OCI-LY7 (cell line): ENCODE results near the gene RNF220. TPM values are rescaled to one million over a fixed set of nuclear protein-coding genes. Genes with fewer than 3 reads are reported as not detected.

Source experiments
- BruUV-seq: library from RNA; stranded (reverse); fragments of 400-500 nt; replicated peaks from 2 replicates; lab custom pipeline; 2021; lab: Mats Ljungman, UMichigan
- CTCF ChIA-PET: fragments of 300-600 bp; sonication (Branson Sonifier 250); formaldehyde crosslinking; loops from one replicate; lab custom pipeline; 2022; ENCODE audit warnings: antibody characterized with exemption; ENCODE audit not compliant: unreplicated experiment; lab: Charles Lee
- POLR2A ChIA-PET: fragments of 300-600 bp; sonication (Branson Sonifier 250); formaldehyde crosslinking; loops from one replicate; lab custom pipeline; 2022; ENCODE audit warnings: antibody characterized with exemption; lab: Charles Lee
- DNase-seq: peaks from one replicate; pipeline ENCODE4 v3.0.0-alpha.2; 2015; ENCODE audit warnings: low spot score
- H2AFZ ChIP-seq: fragments of 200-600 bp; sonication (generic), shearing (Covaris generic); 2 replicates; pipeline ENCODE4 v1.6.1; 2014; ENCODE audit warnings: mild to moderate bottlenecking, antibody characterized with exemption, low read length, moderate library complexity
- H3K27ac ChIP-seq: fragments of 200-600 bp; sonication (generic); 2 replicates; pipeline ENCODE4 v1.5.1; 2014; ENCODE audit warnings: mixed run types, low read depth, mild to moderate bottlenecking, moderate library complexity, low read length, inconsistent platforms; ENCODE audit not compliant: poor library complexity, severe bottlenecking
- H3K36me3 ChIP-seq: fragments of 200-600 bp; sonication (generic); 2 replicates; pipeline ENCODE4 v1.6.1; 2014; ENCODE audit warnings: mild to moderate bottlenecking, antibody characterized with exemption, low read length, moderate library complexity, mixed read lengths; ENCODE audit not compliant: insufficient read depth
- H3K4me1 ChIP-seq: fragments of 200-600 bp; sonication (generic); 2 replicates; pipeline ENCODE4 v1.5.1; 2014; ENCODE audit warnings: mild to moderate bottlenecking, low read length; ENCODE audit not compliant: insufficient read depth, poor library complexity, severe bottlenecking
- H3K4me2 ChIP-seq: fragments of 200-600 bp; sonication (generic); 2 replicates; pipeline ENCODE4 v1.6.1; 2014; ENCODE audit warnings: mild to moderate bottlenecking, low read length
- H3K4me3 ChIP-seq: fragments of 200-600 bp; sonication (generic); 2 replicates; pipeline ENCODE4 v1.5.1; 2014; ENCODE audit warnings: mild to moderate bottlenecking, low read depth, low read length; ENCODE audit not compliant: poor library complexity, severe bottlenecking
- H3K79me2 ChIP-seq: fragments of 200-600 bp; sonication (generic); 2 replicates; pipeline ENCODE4 v1.6.1; 2016; ENCODE audit warnings: low read depth, mild to moderate bottlenecking, low read length, moderate library complexity, mixed read lengths; ENCODE audit not compliant: insufficient read depth
- H3K9me2 ChIP-seq: fragments of 200-600 bp; sonication (generic); 2 replicates; pipeline ENCODE4 v1.6.1; 2016; ENCODE audit warnings: mild to moderate bottlenecking, low read length, mixed read lengths; ENCODE audit not compliant: insufficient read depth
- H3K9me3 ChIP-seq: fragments of 200-600 bp; sonication (generic); 2 replicates; pipeline ENCODE4 v1.6.1; 2014; ENCODE audit warnings: mild to moderate bottlenecking, mixed run types, low read length, mixed read lengths
- H4K20me1 ChIP-seq: fragments of 200-600 bp; sonication (generic); 2 replicates; pipeline ENCODE4 v1.6.1; 2014; ENCODE audit warnings: mild to moderate bottlenecking, antibody characterized with exemption, low read length, moderate library complexity, mixed read lengths; ENCODE audit not compliant: insufficient read depth
- EZH2phosphoT487 ChIP-seq: fragments of 200-600 bp; sonication (generic); IDR thresholded peaks from 2 replicates; pipeline ENCODE4 v1.6.1; 2018; ENCODE audit warnings: low read depth, borderline replicate concordance, mild to moderate bottlenecking, mixed run types, antibody characterized with exemption, low read length, moderate library complexity, mixed read lengths
- intact Hi-C: fragments of 100-400 bp; cut with micrococcal nuclease; formaldehyde crosslinking; loops from one replicate; pipeline ENCODE4 v1.10.0; 2022; ENCODE audit not compliant: unreplicated experiment
- total RNA-seq, 2 experiments: library from RNA; depleted of rRNA in 1 of 2; stranded (reverse); fragments of >200 nt in 1 of 2; shearing (Covaris generic) in 1 of 2; gene quantifications; 2 replicates each; pipeline ENCODE4 v1.2.3, GENCODE V29; 2014 to 2022
- TF ChIP-seq, protein P1 (sequence below): fragments of 200-600 bp; sonication (generic); conservative IDR thresholded peaks from 2 replicates; pipeline ENCODE4 v1.5.1; 2014; ENCODE audit warnings: mild to moderate bottlenecking, antibody characterized with exemption, low read length, moderate library complexity, mixed read lengths

The RNF220 gene
- total RNA-seq, 2 experiments from 2014 or later, result 82.3 to 85.5 TPM

DNA sequence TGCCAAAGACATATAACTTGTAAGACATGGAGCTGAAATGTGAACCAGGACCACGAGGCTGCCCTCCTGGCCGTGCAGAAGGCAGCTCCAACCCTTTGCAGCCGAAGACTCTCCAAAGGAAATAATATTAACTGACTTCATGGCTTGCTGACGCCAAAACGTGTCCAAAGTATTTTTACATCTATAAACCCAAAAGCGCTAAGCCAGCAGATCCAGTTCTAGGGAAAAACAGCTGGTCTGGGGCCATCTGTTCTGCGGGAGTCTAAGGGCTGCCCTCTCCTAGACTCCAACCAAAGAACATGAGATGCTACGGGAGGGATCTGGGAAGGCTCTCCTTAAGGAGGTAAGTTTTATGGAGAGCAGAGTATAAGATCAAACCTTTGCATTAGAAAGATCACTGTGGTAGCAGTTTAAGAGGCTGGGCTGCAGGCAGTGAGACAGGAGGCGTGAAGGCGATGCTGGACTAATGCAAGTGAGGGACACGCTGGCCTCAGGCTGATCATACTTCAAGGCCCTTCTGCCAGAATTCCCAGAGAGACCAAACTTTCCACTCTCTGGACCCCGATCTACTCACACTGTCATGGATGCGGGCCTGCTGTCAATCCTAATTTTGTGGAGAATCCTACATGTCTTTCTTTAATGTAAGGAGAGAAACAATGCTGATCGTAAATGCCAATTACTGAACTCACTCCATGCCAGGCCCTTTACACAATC lies 268.1 kb downstream of the RNF220 start:
- TSS peak; percentile 57 for BruUV-seq
- H3K79me2 ChIP-seq, result no peaks in the 10 kb centered on the region
- peak overlapping the region; percentile 73 for H3K4me3 ChIP-seq
- ChIA-PET CTCF (interaction anchor here (0.6 to 1.1 kb wide), 2 partner anchors 24 to 52 kb away, joined by 3 to 4 read pairs; no protein-coding TSS in a partner anchor), POLR2A (interaction anchor here (0.6 to 4.3 kb wide), 5 partner anchors 23 to 43 kb away, joined by 3 to 27 read pairs (median 9); no protein-coding TSS in a partner anchor)
- H3K36me3 ChIP-seq, result no peaks in the 10 kb centered on the region
- no peak for TF ChIP-seq EZH2phosphoT487
- TF ChIP-seq, protein P1, sequence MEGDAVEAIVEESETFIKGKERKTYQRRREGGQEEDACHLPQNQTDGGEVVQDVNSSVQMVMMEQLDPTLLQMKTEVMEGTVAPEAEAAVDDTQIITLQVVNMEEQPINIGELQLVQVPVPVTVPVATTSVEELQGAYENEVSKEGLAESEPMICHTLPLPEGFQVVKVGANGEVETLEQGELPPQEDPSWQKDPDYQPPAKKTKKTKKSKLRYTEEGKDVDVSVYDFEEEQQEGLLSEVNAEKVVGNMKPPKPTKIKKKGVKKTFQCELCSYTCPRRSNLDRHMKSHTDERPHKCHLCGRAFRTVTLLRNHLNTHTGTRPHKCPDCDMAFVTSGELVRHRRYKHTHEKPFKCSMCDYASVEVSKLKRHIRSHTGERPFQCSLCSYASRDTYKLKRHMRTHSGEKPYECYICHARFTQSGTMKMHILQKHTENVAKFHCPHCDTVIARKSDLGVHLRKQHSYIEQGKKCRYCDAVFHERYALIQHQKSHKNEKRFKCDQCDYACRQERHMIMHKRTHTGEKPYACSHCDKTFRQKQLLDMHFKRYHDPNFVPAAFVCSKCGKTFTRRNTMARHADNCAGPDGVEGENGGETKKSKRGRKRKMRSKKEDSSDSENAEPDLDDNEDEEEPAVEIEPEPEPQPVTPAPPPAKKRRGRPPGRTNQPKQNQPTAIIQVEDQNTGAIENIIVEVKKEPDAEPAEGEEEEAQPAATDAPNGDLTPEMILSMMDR, result no peak
- no peaks in the 10 kb centered on the region for H3K9me2 ChIP-seq
- DNase-seq, result no peak
- no peaks in the 10 kb centered on the region for H4K20me1 ChIP-seq
- H3K4me2 ChIP-seq, result peak overlapping the region; percentile 84
- no peaks in the 10 kb centered on the region for H3K9me3 ChIP-seq
- intact Hi-C loops, result no loop called here
- no peak overlapping the region for H3K27ac ChIP-seq
- H3K4me1 ChIP-seq, result peaks cover 54% of the 10 kb centered on the region
- peak overlapping the region; percentile 56; the same call in 1 of the 2 replicates for H2AFZ ChIP-seq

DNA sequence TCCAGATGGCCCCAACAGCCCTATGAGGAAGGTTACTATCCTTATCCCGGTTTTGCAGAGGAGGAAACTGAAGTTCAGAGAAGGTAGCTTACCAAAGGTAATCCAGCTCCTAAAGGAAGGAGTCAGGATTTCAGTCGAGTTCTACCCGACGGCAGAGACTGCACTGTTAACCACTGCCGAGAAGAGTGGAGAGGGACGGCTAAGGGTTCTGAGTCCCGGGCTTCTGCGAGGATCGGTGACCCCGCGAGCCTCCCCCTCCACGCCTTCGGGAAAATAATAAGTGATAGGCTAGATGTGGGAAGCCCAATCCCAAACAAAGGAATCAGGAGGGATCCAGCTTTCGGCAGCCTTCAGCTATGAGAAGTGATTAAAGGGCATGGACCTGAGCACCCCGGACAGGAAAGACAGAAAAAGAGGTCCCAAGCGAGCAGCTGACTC lies 268.6 kb downstream of the RNF220 start:
- intact Hi-C loops, result loop anchor here (2.0 kb wide), 1 partner anchor 21 kb away; no protein-coding TSS in a partner anchor
- POLR2A ChIA-PET, result interaction anchor here (0.5 to 4.3 kb wide), 10 partner anchors 9 to 315 kb away, joined by 3 to 27 read pairs (median 5); partner anchors contain the start of gene RNU5D-1
- H2AFZ ChIP-seq, result peak overlapping the region; percentile 56; the same call in 1 of the 2 replicates
- H3K27ac ChIP-seq, result no peak overlapping the region
- H4K20me1 ChIP-seq, result no peaks in the 10 kb centered on the region
- H3K4me1 ChIP-seq, result peaks cover 54% of the 10 kb centered on the region
- BruUV-seq, result no TSS peak
- H3K4me2 ChIP-seq, result peak overlapping the region; percentile 84
- H3K79me2 ChIP-seq, result no peaks in the 10 kb centered on the region
- CTCF ChIA-PET, result interaction anchor here (0.6 to 1.1 kb wide), 2 partner anchors 23 to 52 kb away, joined by 3 to 4 read pairs; no protein-coding TSS in a partner anchor
- H3K9me2 ChIP-seq, result no peaks in the 10 kb centered on the region
- no peak for TF ChIP-seq EZH2phosphoT487
- TF ChIP-seq, protein P1, result no peak
- H3K4me3 ChIP-seq, result peak overlapping the region; percentile 73
- H3K9me3 ChIP-seq, result no peaks in the 10 kb centered on the region
- no peak for DNase-seq
- no peaks in the 10 kb centered on the region for H3K36me3 ChIP-seq
